NOMO-1 treated with dmso at 0.1 percent for 144 hours (cell line): ENCODE results near the gene ADGRL4.
"Not testable (repeated sequence)": the region's sequence is repeated elsewhere in the genome, so short reads cannot be mapped to it uniquely, and the experiment has no call there.

ENCODE experiments used
- DNase-seq: peaks from one replicate; lab custom pipeline; 2025; ENCODE audit not compliant: unreplicated experiment; lab: John Stamatoyannopoulos, UW

The ADGRL4 gene

DNA sequence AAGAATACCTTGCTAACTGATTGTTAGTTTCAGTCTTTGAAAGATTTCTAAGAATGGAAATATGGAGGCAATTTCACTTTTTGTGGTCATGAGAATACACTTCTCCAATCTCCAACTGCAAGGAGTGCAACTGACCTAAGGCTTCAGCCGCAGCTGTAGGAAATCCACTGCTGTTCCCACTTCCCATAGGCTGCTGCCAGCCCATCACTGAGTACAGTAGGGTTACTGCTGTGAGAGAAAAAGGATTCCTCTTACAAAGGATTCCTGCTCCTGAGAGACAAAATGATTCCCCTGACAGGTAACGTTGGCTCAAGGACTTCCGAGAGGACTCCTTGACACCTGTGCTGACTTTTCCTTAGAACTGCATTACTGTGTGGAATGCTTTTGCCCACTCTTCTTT, 87.4 kb downstream of the ADGRL4 start:
- DNase-seq: no peak

DNA sequence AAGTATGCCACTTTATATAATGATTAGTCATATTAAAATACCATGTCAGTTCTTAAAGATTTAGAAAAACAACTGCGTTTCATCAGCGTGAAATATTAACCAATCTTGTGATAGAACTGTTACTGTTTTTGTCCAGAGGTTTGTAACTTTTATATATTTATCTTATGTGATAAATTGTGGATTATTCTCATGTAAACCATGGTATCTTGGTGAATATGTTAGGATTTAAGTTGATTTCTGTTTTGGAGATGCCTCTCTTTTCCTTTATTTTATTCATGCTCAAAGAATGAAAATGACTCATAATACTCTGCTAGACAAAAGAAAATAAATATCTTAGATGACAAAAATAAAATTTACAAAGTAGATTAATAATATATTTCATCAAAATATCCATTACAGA, 88.4 kb downstream of the ADGRL4 start:
- no peak for DNase-seq

DNA sequence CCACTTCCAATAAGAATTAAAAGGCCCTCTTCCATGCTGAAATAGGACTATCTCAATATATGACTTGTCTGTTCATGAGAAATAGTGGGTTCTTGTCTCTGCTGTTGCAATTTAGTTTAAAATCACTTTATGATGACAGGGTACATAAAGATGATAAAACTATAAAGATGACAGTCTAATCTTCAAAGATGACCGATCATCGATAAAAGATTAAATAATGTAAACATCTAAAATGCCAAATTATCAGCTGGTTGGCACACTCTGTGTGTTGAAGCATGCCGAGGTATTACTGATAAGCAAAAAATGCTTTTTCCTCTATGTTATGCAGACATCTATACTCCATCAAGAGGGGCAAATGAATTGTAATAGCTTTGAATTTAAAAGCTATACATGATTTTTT, 89.5 kb downstream of the ADGRL4 start:
- no peak for DNase-seq

DNA sequence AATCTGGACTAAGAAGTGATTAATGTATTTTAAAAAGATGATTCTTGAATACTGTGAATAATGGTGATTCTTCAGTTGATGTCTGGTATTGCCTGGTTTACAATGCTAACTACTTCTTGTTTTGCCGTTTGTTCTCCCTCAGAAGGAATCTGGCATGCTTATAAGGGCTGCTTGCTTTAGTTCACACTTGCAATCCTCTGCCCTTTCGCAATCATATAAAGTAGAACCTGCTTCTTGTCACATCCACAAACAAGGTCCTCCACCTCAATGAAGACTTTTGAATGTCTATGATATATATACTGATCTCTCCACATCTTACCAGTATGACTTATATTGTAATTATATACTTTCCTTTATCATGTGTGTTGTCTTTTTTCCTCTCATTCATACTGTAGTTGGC, 92.6 kb downstream of the ADGRL4 start:
- peak; percentile 7 for DNase-seq

DNA sequence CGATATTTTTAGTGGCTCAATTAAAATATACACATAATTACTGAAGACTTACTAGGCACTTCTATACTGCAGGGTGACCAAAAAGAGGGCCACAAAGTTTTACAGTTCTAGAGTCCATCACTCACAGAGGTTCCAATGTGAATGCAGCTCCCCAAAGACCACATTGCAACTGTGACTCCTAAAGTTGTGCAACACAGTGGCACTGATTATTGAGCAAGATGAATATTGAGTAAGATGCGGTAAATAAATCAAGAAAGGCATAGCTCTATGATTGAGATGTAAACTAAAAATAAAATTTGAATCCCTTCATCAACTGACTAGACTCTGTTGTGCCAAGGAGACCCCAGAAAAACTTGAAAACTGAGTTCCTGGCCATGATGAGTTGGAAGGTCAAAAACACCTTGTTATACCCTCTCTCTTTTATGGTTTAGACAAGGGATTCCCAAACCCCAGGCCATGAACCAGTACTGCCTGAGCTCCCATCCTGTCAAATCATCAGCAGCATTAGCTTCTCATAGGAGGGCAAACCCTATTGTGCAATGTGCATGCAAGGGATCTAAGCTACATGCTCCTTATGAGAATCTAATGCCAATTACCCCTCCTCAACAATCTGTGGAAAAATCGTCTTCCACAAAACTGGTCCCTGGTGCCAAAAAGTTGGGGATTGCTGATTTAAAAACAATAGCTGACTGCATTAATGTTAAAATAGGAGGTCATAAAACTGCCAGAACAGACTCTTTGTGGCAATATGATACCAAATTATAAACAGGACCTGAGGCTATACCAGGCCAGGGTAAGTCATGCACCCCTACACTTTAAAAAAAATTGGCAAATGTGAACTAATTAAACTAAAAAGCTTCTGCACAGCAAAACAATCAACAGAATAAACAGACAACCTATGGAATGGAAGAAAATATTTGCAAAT, 94.3 kb downstream of the ADGRL4 start:
- DNase-seq: peak; percentile 57

DNA sequence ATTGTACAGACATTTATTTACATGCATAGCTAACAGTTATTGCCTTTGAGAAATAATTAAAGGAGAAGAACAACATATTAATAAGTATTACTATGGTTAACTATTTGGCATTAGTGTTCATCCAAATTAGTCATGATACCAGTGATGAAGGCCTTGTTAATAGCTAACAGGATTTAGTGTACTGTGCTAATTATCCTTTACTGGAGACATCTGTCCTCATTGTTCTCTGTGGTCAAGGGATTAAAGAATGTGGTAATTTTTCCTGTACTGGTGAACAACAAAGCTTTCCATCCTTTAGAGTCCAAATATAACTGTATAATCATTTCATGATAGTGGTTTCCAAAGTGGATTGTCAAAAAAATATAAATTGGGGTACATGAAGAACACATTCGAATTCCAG, 103.9 kb downstream of the ADGRL4 start:
- DNase-seq: no peak

DNA sequence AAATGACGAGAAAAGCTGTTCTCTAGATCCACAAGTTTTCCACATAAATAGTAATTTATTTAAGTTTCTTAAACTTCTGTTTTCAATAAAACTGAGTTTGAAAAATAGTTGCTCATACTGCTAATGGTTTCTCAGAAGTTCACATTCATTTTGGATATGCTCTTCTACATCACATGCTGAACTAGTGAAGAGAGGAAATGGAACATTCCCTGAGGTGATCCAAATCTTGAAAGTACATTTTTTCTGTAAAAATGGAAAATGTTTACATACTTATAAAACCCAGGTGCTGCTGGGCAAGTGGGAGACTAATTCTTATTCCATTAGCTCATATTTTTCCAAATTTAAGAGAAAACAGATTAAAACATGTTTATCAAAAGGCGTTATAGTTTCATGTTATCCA, 111.7 kb downstream of the ADGRL4 start:
- no peak for DNase-seq

DNA sequence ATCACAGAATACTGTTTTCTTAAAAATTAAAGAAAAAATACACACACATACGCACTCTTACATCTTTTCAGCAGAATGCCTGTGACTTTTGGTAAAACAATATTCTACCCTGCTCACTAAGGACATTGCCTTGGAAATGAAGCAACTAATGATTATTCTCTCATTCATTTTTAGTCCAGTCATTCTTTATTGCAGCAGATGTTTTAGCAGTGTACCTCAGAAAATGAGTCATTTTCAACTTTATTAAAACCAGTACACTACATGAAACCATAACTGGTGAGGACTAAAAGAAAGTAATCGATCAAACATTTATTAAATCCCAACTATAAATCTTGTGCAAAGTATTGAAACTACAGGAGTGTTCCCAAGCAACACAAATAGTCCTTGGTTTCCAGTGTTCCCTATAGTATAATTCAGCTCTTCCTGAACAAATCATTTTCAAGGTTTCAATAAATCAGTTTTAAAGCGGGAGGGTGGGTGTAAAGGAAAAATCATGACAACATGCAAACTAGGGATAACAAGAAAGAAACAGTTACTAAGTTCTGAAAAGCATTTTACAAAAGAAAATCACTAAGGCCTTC, 114.2 kb downstream of the ADGRL4 start:
- no peak for DNase-seq

DNA sequence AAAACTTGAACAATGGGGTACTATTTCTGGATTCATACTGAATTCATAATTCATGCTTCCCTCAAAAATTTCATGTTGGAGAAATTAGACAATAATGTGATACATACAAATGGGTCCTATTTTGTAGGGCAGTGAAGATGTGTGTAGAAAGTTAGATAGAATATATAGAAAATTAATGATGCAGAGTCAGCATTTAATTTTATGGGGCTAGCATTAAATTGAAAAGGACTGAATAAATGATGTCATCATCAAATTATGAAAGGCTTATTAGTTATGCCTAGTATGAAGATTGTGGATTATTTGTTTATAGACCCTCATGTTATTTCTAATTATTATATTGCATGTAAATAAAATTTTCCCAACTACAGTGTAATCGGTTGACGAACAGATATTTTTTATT, 119.1 kb downstream of the ADGRL4 start:
- no peak for DNase-seq

DNA sequence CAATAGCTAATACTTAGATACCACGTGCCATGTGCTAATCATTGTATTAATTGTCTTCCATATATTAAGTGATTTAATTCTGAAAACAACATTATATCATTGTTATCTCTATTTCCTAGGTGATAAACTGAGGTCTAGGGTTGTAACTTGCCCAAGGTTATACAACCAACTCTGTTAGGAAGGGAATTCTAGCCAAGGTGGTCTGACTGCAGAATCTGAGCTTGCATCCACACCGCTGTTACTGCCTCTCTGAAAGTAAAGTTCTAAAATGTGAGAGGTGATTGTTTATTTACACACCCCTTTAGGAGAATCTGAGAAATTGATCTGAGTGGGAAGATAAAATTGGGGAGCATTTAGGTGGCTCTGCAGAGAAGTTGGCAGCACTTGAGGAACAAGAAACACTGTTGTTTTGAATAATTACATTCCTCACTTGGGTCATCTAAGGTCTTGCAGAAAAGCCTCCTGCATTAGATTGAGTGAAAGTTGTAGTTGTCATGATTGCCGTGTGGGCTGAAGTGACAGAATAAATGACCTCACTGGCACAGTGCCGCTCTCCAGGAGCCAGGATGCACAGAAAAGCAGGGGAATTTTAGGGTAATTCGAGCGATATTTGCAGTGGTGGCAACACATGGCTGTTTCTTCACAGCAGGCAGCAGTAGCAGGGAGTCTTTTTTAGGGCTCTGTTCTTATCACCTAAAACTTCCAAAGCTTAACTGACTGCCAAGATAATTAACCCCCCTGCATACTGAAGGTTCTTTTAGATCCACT, 121.7 kb downstream of the ADGRL4 start:
- no peak for DNase-seq

DNA sequence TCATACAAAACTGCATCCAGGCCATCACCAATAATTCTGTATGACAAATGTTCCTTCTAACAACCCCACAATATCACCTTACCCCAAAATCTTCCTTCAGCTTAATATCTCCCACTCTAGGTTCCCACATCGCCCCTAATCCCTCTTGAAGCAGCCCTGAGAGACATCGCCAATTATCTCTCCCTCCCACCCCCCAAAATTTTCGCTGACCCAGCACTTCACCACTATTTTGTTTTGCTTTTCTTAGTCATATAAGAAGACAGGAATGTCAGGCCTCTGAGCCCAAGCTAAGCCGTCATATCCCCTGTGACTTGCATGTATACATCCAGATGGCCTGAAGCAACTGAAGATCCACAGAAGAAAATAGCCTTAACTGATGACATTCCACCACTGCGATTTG, 126.3 kb downstream of the ADGRL4 start:
- no peak for DNase-seq

DNA sequence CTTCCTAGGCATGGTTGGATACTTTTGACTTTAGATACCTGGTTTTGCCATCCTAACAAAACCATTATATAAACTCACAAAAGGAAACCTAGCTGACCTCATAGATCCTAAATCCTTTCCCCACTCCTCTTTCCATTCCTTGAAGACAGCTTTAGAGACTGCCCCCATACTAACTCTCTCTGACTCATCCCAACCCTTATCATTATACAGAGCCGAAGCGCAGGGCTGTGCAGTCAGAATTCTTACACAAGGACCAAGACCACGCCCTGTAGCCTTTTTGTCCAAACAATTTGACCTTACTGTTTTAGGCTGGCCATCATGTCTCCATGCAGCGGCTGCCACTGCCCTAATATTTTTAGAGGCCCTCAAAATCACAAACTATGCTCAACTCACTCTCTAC, 130.5 kb downstream of the ADGRL4 start:
- not testable (repeated sequence) for DNase-seq

DNA sequence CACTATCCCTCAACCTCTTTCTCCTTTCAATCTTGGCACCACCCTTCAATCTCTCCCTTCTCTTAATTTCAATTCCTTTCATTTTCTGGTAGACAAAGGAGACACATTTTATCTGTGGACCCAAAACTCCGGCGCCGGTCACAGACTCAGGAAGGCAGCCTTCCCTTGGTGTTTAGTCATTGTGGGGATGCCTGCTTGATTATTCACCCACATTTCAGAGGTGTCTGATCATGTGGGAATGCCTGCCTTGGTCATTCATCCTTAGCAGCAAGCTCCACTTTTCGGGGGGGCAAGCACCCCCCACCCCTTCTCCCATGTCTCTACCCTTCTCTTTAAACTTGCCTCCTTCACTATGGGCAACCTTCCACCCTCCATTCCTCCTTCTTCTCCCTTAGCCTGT, 133.7 kb downstream of the ADGRL4 start:
- DNase-seq: not testable (repeated sequence)

DNA sequence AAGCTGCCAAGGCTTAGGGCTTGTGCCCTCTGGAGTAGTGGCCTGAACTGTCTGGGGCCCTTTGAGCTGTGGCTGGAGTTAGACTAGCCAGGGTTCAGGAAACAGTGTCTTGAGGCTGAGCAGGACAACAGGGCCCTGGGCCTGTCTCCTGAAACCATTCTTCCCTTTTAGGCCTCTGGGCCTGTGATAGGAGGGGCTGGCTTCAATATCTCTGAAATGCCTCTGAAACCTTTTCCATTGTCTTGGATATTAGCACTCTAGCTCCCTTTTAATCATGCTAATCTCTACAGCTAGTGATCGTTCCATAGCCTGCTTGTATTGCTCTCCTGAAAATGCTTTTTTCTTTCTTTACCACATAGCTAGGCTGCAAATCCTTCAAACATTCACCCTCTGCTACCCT, 135.3 kb downstream of the ADGRL4 start:
- no peak for DNase-seq

DNA sequence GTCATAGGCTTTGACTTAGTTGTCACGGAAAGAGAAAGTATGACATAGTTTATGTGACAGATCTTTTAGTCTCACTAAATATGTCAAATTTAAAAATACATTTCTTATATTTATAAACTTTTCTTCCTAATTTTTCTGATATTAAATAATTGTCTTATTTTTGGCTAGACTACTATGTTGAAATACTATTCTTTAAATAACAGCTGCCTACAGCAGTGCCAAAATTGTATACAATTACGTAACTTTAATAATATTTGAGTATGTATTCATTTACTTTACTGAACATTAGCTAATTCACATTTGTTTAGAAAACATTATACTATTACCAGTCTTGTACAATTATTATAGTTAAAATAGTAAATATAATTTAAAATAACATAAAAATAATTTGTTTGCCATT, 137.4 kb downstream of the ADGRL4 start:
- no peak for DNase-seq

DNA sequence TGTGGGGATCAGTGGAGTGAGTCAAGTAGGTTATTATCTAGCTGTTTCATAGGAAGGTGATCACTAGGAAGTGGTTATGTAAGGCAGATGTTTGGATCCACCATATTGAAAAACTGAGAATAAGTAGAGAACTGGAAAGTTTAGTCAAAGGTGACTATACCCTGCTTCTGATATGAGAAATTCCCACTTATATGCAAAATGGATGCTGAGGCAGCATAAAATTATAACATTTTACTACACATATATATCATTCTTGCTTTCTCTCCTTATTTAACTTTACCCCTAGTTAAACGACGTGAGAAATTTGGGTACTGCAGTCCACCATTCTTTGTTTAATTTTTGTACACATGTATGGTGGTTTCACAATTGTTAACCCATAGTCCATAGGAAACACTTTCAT, 142.4 kb downstream of the ADGRL4 start:
- DNase-seq: no peak

DNA sequence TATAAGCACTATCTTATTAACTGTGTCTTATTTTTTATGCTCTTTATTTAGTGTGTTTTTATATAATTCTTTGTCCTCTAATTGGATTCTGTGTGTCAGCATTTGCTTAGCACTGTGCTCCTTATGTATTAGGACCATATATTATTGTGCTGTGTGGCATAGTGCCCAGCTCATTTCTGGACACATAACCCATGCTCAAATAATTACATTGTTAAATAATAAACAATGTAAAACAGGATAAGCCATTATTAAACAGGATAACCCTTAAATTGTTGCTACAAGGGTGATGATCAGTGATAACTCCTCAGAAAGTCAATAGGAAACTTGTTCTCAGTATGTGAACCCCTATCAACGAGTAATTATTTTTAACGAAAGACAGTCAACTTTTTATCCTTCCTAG, 150.4 kb downstream of the ADGRL4 start:
- no peak for DNase-seq

DNA sequence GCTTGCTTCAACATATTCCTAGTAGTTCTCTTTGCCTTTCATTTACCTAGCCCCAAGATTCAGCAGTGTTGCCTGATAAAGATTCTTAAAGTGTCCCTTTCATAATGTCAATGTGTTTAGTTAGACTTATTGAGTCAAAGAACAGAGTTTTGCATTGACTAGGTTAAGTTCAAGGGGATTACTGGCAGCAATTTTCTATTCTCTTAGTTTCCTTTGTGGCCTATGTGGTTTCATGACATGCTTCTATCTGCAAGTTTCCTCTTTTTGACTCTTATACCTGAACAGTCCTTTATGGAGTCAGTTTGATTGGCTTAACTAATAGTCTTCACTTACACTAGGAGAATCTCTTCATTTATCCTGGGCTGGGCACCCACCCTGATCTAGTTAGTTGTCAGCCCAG, 151.3 kb downstream of the ADGRL4 start:
- no peak for DNase-seq

DNA sequence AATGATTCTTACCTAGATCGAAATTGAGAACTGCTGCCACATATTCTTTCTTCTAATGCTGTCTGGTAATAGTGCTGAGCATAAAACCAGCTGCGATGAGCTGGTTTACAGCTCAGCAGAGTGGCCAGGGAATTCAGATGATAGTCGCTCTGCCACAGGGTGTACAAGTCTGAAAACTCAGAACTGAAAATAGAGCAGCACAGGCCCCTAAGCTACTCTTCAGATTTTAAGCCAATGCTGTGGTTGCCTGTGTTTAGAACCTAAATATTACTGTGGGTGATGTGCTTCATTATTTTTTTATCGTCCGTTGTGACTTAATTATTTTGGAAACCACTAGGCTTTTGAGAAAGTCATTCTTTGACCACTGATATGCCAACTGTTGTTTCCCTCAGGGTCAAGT, 152.0 kb downstream of the ADGRL4 start:
- no peak for DNase-seq

DNA sequence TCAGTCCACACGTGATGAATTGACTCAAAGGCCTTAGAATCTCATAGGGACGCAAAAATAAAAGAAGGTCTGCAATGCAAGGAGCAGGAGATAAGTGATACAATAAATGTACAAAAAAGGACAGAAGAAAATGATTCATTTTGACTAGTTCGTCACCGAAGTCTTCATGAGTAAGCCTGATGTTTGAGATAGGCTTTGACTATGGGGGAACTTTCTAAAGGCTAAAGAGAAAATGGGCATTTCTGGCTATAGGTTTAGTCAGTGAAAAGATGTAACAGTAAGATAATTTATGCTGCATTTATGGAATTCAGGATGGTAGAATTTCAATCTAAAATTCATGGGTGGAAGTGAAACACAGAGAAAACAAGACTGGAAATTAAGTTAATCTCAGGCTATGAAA, 163.0 kb downstream of the ADGRL4 start:
- no peak for DNase-seq

DNA sequence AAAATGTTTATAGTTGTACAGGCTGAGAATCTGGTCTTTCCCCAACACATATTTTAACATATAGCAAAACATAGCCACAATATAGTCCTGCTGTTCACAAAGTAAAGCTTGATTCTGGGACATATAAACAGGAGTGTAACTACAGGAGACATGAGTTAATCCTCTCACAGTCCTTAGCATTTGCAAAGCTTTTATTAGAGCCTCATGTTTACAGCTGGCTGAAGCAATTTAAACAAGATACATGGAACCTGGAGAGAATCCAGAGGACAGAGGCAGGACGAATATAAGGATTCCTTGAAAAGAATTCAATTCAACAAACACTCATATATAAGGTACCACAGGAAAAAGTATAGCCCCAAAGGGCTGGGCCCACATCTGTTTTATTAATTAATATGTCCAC, 163.4 kb downstream of the ADGRL4 start:
- DNase-seq: no peak
